ENCODE results near the gene MINDY3.
"Not testable (repeated sequence)": the region's sequence is repeated elsewhere in the genome, so short reads cannot be mapped to it uniquely, and the experiment has no call there.

Gene MINDY3

DNA sequence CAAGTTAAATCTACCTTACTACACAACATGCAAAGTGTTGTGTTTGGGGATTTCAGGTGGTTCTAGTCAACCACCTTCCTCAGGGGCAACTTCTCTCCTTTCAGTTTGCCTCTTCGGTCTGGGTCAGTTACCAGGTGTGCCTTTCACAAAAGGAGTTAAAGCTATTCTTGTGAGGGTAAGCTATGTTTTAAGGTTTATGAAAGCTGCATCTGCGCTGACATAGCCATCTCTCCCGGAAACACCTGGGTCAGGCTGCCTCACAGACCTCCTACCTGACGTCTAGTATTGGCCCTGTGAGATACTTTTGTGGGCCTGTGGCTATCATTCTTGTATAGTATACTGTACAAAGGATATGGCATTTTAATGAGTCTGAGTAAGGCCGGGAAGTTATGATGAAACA lies 72.9 kb downstream of the MINDY3 start:
- Mint-ChIP-seq H3K36me3 (ENCODE audit: low read depth) (peaks cover 54% of the 10 kb centered on the region), H3K4me3 (no peak overlapping the region), H3K4me1 (peaks cover 6% of the 10 kb centered on the region), H3K9me3 (no peaks in the 10 kb centered on the region), H3K27ac (no peak overlapping the region), H3K27me3 (no peaks in the 10 kb centered on the region)
- no peak for DNase-seq
- ATAC-seq, result no peak

DNA sequence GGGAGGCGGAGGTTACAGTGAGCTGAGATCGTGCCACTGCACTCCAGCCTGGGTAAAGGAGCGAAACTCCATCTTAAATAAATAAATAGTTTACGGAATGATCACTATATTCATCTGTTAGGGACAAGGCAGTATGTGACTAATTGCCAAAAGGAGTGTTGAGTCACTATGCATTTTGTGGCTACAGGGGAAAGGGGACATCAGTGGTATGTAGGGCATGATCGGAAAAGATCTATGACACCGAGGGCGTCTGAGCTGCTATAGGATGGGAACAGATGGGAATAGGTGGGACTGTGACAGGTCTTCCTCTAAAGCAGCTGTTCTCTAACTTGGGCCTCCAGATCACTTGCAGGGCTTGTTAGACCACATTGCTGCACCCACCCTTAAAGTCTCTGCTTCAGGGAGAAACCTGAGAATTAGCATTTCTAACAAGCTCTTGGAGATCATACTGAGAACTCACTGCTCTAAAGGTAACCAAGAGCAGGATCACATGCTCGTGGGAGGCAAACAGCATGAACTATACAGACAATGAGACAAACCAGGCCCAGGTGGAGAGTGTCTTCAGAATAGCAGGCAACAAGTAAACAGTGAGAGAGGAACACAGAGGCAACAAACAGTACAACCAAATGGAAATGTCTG lies 75.5 kb downstream of the MINDY3 start:
- H3K4me3 Mint-ChIP-seq, result no peak overlapping the region
- ATAC-seq (no peak), DNase-seq (no peak)

GRCh38 chr10:15783941-15784636 lies 76.2 kb downstream of the MINDY3 start:
- H3K27ac Mint-ChIP-seq, result no peak overlapping the region
- H3K36me3 Mint-ChIP-seq (ENCODE audit: low read depth), result peaks cover 61% of the 10 kb centered on the region
- no peak for DNase-seq
- H3K4me1 Mint-ChIP-seq, result no peaks in the 10 kb centered on the region
- H3K4me3 Mint-ChIP-seq, result no peak overlapping the region
- H3K9me3 Mint-ChIP-seq, result no peaks in the 10 kb centered on the region
- ATAC-seq, result no peak
- H3K27me3 Mint-ChIP-seq, result no peaks in the 10 kb centered on the region

More for the DNA sequence above, 75.5 kb downstream of the MINDY3 start:
- H3K36me3 Mint-ChIP-seq (ENCODE audit: low read depth), result peaks cover 57% of the 10 kb centered on the region
- no peak overlapping the region for H3K27ac Mint-ChIP-seq
- no peaks in the 10 kb centered on the region for H3K9me3 Mint-ChIP-seq
- H3K27me3 Mint-ChIP-seq, result no peaks in the 10 kb centered on the region
- H3K4me1 Mint-ChIP-seq, result peaks cover 2% of the 10 kb centered on the region

DNA sequence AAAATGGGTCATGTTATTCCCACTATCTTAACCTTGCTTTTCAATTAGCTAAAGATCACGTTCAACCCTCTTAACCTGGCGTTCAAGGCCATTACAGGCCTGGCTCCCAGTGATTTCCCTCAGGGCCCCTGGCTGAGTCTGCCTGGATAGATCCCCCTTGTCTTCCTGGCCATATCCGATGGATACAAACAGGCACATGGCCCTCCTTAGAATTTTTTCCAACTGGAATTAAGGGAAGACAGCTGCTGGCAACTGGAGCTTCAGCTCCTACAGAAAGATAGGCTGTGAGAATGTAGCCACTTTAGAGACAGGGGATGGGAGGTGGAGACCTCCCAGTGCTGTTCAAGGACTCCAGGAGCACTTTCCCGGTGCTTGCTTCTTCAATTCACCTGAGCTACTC lies 77.5 kb downstream of the MINDY3 start:
- no peak overlapping the region for H3K27ac Mint-ChIP-seq
- no peaks in the 10 kb centered on the region for H3K4me1 Mint-ChIP-seq
- no peak for DNase-seq
- no peaks in the 10 kb centered on the region for H3K27me3 Mint-ChIP-seq
- H3K36me3 Mint-ChIP-seq (ENCODE audit: low read depth), result peaks cover 65% of the 10 kb centered on the region
- H3K9me3 Mint-ChIP-seq, result no peaks in the 10 kb centered on the region
- H3K4me3 Mint-ChIP-seq, result no peak overlapping the region
- ATAC-seq, result no peak

GRCh38 chr10:15781381-15781960 lies 78.8 kb downstream of the MINDY3 start:
- no peaks in the 10 kb centered on the region for H3K27me3 Mint-ChIP-seq
- peaks cover 6% of the 10 kb centered on the region for H3K9me3 Mint-ChIP-seq
- H3K4me3 Mint-ChIP-seq, result no peak overlapping the region
- H3K36me3 Mint-ChIP-seq (ENCODE audit: low read depth), result peaks cover 67% of the 10 kb centered on the region
- no peak overlapping the region for H3K27ac Mint-ChIP-seq
- H3K4me1 Mint-ChIP-seq, result no peaks in the 10 kb centered on the region
- DNase-seq (no peak), ATAC-seq (no peak)

GRCh38 chr10:15780353-15781135 lies 79.8 kb downstream of the MINDY3 start:
- no peak overlapping the region for H3K4me3 Mint-ChIP-seq
- peaks cover 70% of the 10 kb centered on the region for H3K36me3 Mint-ChIP-seq (ENCODE audit: low read depth)
- no peak for ATAC-seq
- H3K4me1 Mint-ChIP-seq, result no peaks in the 10 kb centered on the region
- no peak overlapping the region for H3K27ac Mint-ChIP-seq
- H3K27me3 Mint-ChIP-seq, result no peaks in the 10 kb centered on the region
- peaks cover 16% of the 10 kb centered on the region for H3K9me3 Mint-ChIP-seq
- DNase-seq, result no peak

DNA sequence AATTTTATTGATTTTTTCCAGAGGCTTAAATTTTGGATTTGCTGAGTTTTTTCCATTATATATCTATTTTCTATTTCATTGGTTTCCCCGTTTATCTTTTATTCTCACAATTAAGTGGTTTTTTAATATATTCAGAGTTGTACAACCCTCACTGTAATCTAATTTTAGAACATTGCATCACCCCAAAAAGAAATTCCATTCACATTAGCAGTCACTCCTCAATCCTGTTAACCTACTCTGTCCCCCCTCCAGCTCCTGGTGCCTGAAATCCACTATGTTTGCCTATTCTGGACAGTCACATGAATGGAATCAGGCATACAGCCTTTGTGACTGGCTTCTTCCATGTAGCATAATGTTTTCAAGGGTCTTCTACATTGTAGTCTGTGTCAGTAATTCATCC lies 84.8 kb downstream of the MINDY3 start:
- ATAC-seq, result no peak
- Mint-ChIP-seq H3K27ac (no peak overlapping the region), H3K27me3 (no peaks in the 10 kb centered on the region), H3K36me3 (ENCODE audit: low read depth) (peaks cover 59% of the 10 kb centered on the region), H3K4me3 (no peak overlapping the region), H3K4me1 (no peaks in the 10 kb centered on the region), H3K9me3 (peaks cover 29% of the 10 kb centered on the region)
- no peak for DNase-seq

DNA sequence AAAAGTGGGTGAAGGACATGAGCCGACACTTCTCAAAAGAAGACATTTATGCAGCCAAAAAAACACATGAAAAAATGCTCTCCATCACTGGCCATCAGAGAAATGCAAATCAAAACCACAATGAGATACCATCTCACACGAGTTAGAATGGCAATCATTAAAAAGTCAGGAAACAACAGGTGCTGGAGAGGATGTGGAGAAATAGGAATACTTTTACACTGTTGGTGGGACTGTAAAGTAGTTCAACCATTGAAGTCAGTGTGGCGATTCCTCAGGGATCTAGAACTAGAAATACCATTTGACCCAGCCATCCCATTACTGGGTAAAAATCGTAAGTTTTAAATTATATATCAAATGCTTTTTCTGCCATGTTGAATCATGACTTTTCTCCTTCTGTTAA lies 85.8 kb downstream of the MINDY3 start:
- not testable (repeated sequence) for H3K4me3 Mint-ChIP-seq, ATAC-seq

DNA sequence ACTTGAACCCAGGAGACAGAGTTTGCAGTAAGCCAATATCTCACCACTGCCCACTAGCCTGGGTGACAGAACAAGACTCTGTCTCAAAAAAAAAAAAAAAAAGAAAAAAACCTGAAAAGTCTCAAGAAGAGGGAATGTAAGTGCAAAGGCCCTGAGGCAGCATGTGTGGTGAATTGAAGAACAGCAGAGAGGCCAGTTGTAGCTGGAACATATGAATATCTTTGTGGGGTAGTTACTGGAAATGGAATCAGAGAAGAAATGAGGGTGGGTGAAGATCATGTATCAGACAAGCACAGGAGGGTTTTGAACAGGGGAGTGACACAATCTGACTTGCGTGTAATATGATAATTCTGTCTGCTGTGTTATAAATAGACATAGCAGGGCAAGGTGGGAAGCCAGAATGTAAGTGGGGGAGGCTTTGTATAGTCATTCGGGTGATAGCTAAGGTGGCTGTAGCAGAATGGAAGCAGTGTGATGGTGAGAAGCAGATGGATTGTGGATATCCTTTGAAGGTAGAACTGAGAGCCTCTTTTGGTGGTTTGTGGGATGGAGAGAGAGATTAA lies 95.3 kb downstream of the MINDY3 start:
- H3K9me3 Mint-ChIP-seq, result peaks cover 17% of the 10 kb centered on the region
- no peak overlapping the region for H3K4me3 Mint-ChIP-seq
- no peak overlapping the region for H3K27ac Mint-ChIP-seq
- DNase-seq (no peak), ATAC-seq (peak; percentile 24)
- H3K4me1 Mint-ChIP-seq, result no peaks in the 10 kb centered on the region
- peaks cover 3% of the 10 kb centered on the region for H3K27me3 Mint-ChIP-seq
- H3K36me3 Mint-ChIP-seq (ENCODE audit: low read depth), result peaks cover 13% of the 10 kb centered on the region

More for the DNA sequence above, 85.8 kb downstream of the MINDY3 start:
- Mint-ChIP-seq H3K36me3 (ENCODE audit: low read depth) (peaks cover 56% of the 10 kb centered on the region), H3K9me3 (peaks cover 29% of the 10 kb centered on the region)
- H3K27ac Mint-ChIP-seq, DNase-seq, H3K27me3 Mint-ChIP-seq, H3K4me1 Mint-ChIP-seq: not testable (repeated sequence)

- DNase-seq (no peak), ATAC-seq (no peak)
- peaks cover 17% of the 10 kb centered on the region for H3K9me3 Mint-ChIP-seq
- H3K36me3 Mint-ChIP-seq (ENCODE audit: low read depth), result peaks cover 5% of the 10 kb centered on the region
- H3K27ac Mint-ChIP-seq, result no peak overlapping the region
- no peak overlapping the region for H3K4me3 Mint-ChIP-seq
- H3K4me1 Mint-ChIP-seq, result no peaks in the 10 kb centered on the region
- peaks cover 7% of the 10 kb centered on the region for H3K27me3 Mint-ChIP-seq
Measured at GRCh38 chr10:15763006-15763405, 97.3 kb downstream of the MINDY3 start.

DNA sequence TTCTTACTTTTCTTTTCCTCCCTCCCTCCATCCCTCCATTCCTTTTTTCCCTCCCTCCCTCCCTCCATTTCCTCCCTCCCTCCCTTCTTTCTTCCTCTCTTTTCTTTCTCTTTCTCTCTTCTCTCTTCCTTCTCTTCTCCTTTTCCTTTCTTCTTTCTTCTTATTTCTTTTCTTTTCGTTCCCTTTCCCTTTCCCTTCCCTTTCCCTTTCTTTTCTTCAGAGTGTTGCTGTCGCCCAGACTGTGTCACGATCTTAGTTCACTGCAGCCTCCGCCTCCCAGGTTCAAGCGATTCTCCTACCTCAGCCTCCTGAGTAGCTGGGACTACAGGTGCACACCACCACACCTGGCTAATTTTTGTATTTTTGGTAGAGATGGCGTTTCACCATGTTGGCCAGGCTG lies 98.1 kb downstream of the MINDY3 start:
- not testable (repeated sequence) for H3K36me3 Mint-ChIP-seq (ENCODE audit: low read depth); DNase-seq; H3K27me3 Mint-ChIP-seq; H3K4me3 Mint-ChIP-seq; H3K27ac Mint-ChIP-seq; H3K4me1 Mint-ChIP-seq; ATAC-seq
- H3K9me3 Mint-ChIP-seq, result peaks cover 17% of the 10 kb centered on the region

DNA sequence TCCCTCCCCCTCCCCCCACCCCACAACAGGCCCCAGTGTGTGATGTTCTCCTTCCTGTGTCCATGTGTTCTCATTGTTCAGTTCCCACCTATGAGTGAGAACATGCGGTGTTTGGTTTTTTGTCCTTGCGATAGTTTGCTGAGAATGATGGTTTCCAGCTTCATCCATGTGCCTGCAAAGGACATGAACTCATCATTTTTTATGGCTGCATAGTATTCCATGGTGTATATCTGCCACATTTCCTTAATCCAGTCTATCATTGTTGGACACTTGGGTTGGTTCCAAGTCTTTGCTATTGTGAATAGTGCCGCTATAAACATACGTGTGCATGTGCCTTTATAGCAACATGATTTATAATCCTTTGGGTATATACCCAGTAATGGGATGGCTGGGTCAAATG lies 99.1 kb downstream of the MINDY3 start:
- H3K4me1 Mint-ChIP-seq; DNase-seq; ATAC-seq; H3K4me3 Mint-ChIP-seq; H3K27ac Mint-ChIP-seq; H3K36me3 Mint-ChIP-seq (ENCODE audit: low read depth): not testable (repeated sequence)
- Mint-ChIP-seq H3K9me3 (peaks cover 17% of the 10 kb centered on the region), H3K27me3 (peaks cover 12% of the 10 kb centered on the region)

GRCh38 chr10:15760681-15761080 lies 99.6 kb downstream of the MINDY3 start:
- peaks cover 14% of the 10 kb centered on the region for H3K27me3 Mint-ChIP-seq
- ATAC-seq, result no peak
- peaks cover 5% of the 10 kb centered on the region for H3K36me3 Mint-ChIP-seq (ENCODE audit: low read depth)
- H3K27ac Mint-ChIP-seq, result no peak overlapping the region
- peaks cover 17% of the 10 kb centered on the region for H3K9me3 Mint-ChIP-seq
- no peak for DNase-seq
- no peaks in the 10 kb centered on the region for H3K4me1 Mint-ChIP-seq
- H3K4me3 Mint-ChIP-seq, result no peak overlapping the region

GRCh38 chr10:15759265-15759664 lies 101.0 kb downstream of the MINDY3 start:
- Mint-ChIP-seq H3K36me3 (ENCODE audit: low read depth) (peaks cover 2% of the 10 kb centered on the region), H3K27me3 (peaks cover 17% of the 10 kb centered on the region), H3K4me1 (no peaks in the 10 kb centered on the region), H3K9me3 (peaks cover 4% of the 10 kb centered on the region), H3K27ac (no peak overlapping the region), H3K4me3 (no peak overlapping the region)
- DNase-seq, result no peak
- ATAC-seq, result no peak
